ENCODE data around the gene PCDHGA10. TPM values are rescaled to one million over a fixed set of nuclear protein-coding genes. Genes with fewer than 3 reads are reported as not detected.
"Not testable (repeated sequence)": the region's sequence is repeated elsewhere in the genome, so short reads cannot be mapped to it uniquely, and the experiment has no call there.

Gene PCDHGA10
- total RNA-seq, 1 experiment from 2014 or later: 3.6 TPM

GRCh38 chr5:141399555-141400258, 13.1 kb upstream of the PCDHGA10 start:
- H3K36me3 ChIP-seq (ENCODE audit: insufficient read depth, low read length, poor library complexity, severe bottlenecking): peaks cover 32% of the 10 kb centered on the region
- H3K4me3 ChIP-seq (ENCODE audit: low read depth, low read length, poor library complexity, severe bottlenecking): no peak overlapping the region
- H3K27ac ChIP-seq (ENCODE audit: low read depth, low read length, poor library complexity, severe bottlenecking): no peak overlapping the region
- intact Hi-C loops (cut with micrococcal nuclease; ENCODE audit: unreplicated experiment): loop anchor here (5.0 kb wide), 1 partner anchor 123 kb away; no protein-coding TSS in a partner anchor
- no peaks in the 10 kb centered on the region for H3K4me1 ChIP-seq (ENCODE audit: insufficient read depth, low read length, poor library complexity, severe bottlenecking)
- CTCF ChIA-PET: no interaction called here
- no TSS peak for BruUV-seq (replicated peaks)
- peaks cover 62% of the 10 kb centered on the region for H3K9me3 ChIP-seq (ENCODE audit: low read depth, low read length, poor library complexity, severe bottlenecking)
- POLR2A ChIA-PET (ENCODE audit: low non-redundant PET): no interaction called here
- no peaks in the 10 kb centered on the region for H3K27me3 ChIP-seq (replicated peaks; ENCODE audit: insufficient read depth, low read depth, low read length, poor library complexity)
- no peak for DNase-seq (ENCODE audit: low spot score)
- TF ChIP-seq CTCF (conservative IDR thresholded peaks at IDR 0.05; ENCODE audit: low read depth, low read length): no peak

GRCh38 chr5:141402553-141403243, 10.1 kb upstream of the PCDHGA10 start, which contains the start of gene PCDHGA9:
Gene PCDHGA9, plus strand, starts transcription at chr5:141402778. Its CDS starts 175 bp downstream, at chr5:141402953.
- no peak within 1 kb of the TSS for H3K4me3 ChIP-seq (ENCODE audit: low read depth, low read length, poor library complexity, severe bottlenecking)
- no peaks in the 10 kb centered on the region for H3K4me1 ChIP-seq (ENCODE audit: insufficient read depth, low read length, poor library complexity, severe bottlenecking)
- BruUV-seq (replicated peaks): no TSS peak
- no peaks in the 10 kb centered on the region for H3K27me3 ChIP-seq (replicated peaks; ENCODE audit: insufficient read depth, low read depth, low read length, poor library complexity)
- ChIA-PET CTCF (no interaction called here), POLR2A (ENCODE audit: low non-redundant PET) (no interaction called here)
- intact Hi-C loops (cut with micrococcal nuclease; ENCODE audit: unreplicated experiment): no loop called here
- H3K9me3 ChIP-seq (ENCODE audit: low read depth, low read length, poor library complexity, severe bottlenecking): peaks cover 81% of the 10 kb centered on the region
- TF ChIP-seq CTCF (conservative IDR thresholded peaks at IDR 0.05; ENCODE audit: low read depth, low read length): peak; percentile 28; the same call in 1 of the 2 replicates
- no peak for TF ChIP-seq EZH2 (IDR thresholded peaks at IDR 0.05; ENCODE audit: borderline replicate concordance, low read depth, low read length, poor library complexity, severe bottlenecking)
- peak; percentile 25 for DNase-seq (ENCODE audit: low spot score)
- no peak within 1 kb of the TSS for H3K27ac ChIP-seq (ENCODE audit: low read depth, low read length, poor library complexity, severe bottlenecking)
- peaks cover 44% of the 10 kb centered on the region for H3K36me3 ChIP-seq (ENCODE audit: insufficient read depth, low read length, poor library complexity, severe bottlenecking)

- DNase-seq (ENCODE audit: low spot score): no peak
- TF ChIP-seq EZH2 (IDR thresholded peaks at IDR 0.05; ENCODE audit: borderline replicate concordance, low read depth, low read length, poor library complexity, severe bottlenecking) (no peak), CTCF (conservative IDR thresholded peaks at IDR 0.05; ENCODE audit: low read depth, low read length) (no peak)
- H3K27me3 ChIP-seq (replicated peaks; ENCODE audit: insufficient read depth, low read depth, low read length, poor library complexity): no peaks in the 10 kb centered on the region
- H3K9me3 ChIP-seq (ENCODE audit: low read depth, low read length, poor library complexity, severe bottlenecking): peaks cover 83% of the 10 kb centered on the region
- no peak overlapping the region for H3K27ac ChIP-seq (ENCODE audit: low read depth, low read length, poor library complexity, severe bottlenecking)
- ChIA-PET CTCF (no interaction called here), POLR2A (ENCODE audit: low non-redundant PET) (no interaction called here)
- H3K4me1 ChIP-seq (ENCODE audit: insufficient read depth, low read length, poor library complexity, severe bottlenecking): no peaks in the 10 kb centered on the region
- intact Hi-C loops (cut with micrococcal nuclease; ENCODE audit: unreplicated experiment): no loop called here
- peaks cover 45% of the 10 kb centered on the region for H3K36me3 ChIP-seq (ENCODE audit: insufficient read depth, low read length, poor library complexity, severe bottlenecking)
- no peak overlapping the region for H3K4me3 ChIP-seq (ENCODE audit: low read depth, low read length, poor library complexity, severe bottlenecking)
- BruUV-seq (replicated peaks): no TSS peak
Observed at GRCh38 chr5:141403387-141403786, 9.4 kb upstream of the PCDHGA10 start.

GRCh38 chr5:141407790-141408505, 4.8 kb upstream of the PCDHGA10 start, which contains the start of gene PCDHGB6:
Gene PCDHGB6, plus strand, starts transcription at chr5:141408021. Its CDS starts 182 bp downstream, at chr5:141408203.
- peaks cover 81% of the 10 kb centered on the region for H3K9me3 ChIP-seq (ENCODE audit: low read depth, low read length, poor library complexity, severe bottlenecking)
- CTCF ChIA-PET; DNase-seq (ENCODE audit: low spot score); POLR2A ChIA-PET (ENCODE audit: low non-redundant PET); BruUV-seq (replicated peaks); H3K27me3 ChIP-seq (replicated peaks; ENCODE audit: insufficient read depth, low read depth, low read length, poor library complexity); H3K27ac ChIP-seq (ENCODE audit: low read depth, low read length, poor library complexity, severe bottlenecking); intact Hi-C loops (cut with micrococcal nuclease; ENCODE audit: unreplicated experiment); H3K4me1 ChIP-seq (ENCODE audit: insufficient read depth, low read length, poor library complexity, severe bottlenecking); H3K4me3 ChIP-seq (ENCODE audit: low read depth, low read length, poor library complexity, severe bottlenecking): not testable (repeated sequence)
- peaks cover 48% of the 10 kb centered on the region for H3K36me3 ChIP-seq (ENCODE audit: insufficient read depth, low read length, poor library complexity, severe bottlenecking)
